Neural progenitor cell (in vitro differentiated cells): ENCODE results near the gene IFT81.
A peak's percentile ranks its signal among the peaks of the same experiment; 100 is the strongest.
"Not testable (repeated sequence)": the region's sequence is repeated elsewhere in the genome, so short reads cannot be mapped to it uniquely, and the experiment has no call there.

Experiments used
- CTCF ChIP-seq: fragments of 200-600 bp; sonication (generic); IDR thresholded peaks from 2 replicates; pipeline ENCODE4 v1.5.1; 2017; ENCODE audit warnings: antibody characterized with exemption, mild to moderate bottlenecking
- EZH2 ChIP-seq: fragments of 200-600 bp; sonication (generic); IDR thresholded peaks from 2 replicates; pipeline ENCODE4 v1.6.1; 2017; ENCODE audit warnings: antibody characterized with exemption, mild to moderate bottlenecking, moderate library complexity
- EZH2phosphoT487 ChIP-seq: fragments of 200-600 bp; sonication (generic); IDR thresholded peaks from 2 replicates; pipeline ENCODE4 v1.6.1; 2017; ENCODE audit warnings: antibody characterized with exemption

- TF ChIP-seq EZH2phosphoT487, EZH2: not testable (repeated sequence)
- peak; percentile 25 for TF ChIP-seq CTCF
Observed at GRCh38 chr12:110117210-110117609, 6.9 kb upstream of the IFT81 start.
